Measurements from ENCODE around the gene RAB3C. TPM values are rescaled to one million over a fixed set of nuclear protein-coding genes. Genes with fewer than 3 reads are reported as not detected.

Gene RAB3C
- total RNA-seq, 1 donor from 2014 or later, result 0.45 TPM

- DNase-seq (ENCODE audit: low read depth), result no peak
- no peaks in the 10 kb centered on the region for H3K36me3 ChIP-seq (ENCODE audit: insufficient read depth, low read length)
- no peaks in the 10 kb centered on the region for H3K36me3 Mint-ChIP-seq (ENCODE audit: low read depth, unreplicated experiment)
- no peak overlapping the region for H3K4me3 Mint-ChIP-seq (ENCODE audit: unreplicated experiment)
- no peak for FAIRE-seq
- no peaks in the 10 kb centered on the region for H3K27me3 ChIP-seq (ENCODE audit: insufficient read depth, low read length)
- H3K4me1 ChIP-seq (ENCODE audit: insufficient read depth, low read length), result no peaks in the 10 kb centered on the region
- no peaks in the 10 kb centered on the region for H3K79me2 ChIP-seq (ENCODE audit: insufficient read depth, low read length)
- no peak overlapping the region for H3K27ac ChIP-seq (ENCODE audit: low read depth, low read length)
- peaks cover 4% of the 10 kb centered on the region for H3K9me3 Mint-ChIP-seq (ENCODE audit: unreplicated experiment)
- H3K9me3 ChIP-seq (ENCODE audit: insufficient read depth, low read depth, low read length), result no peaks in the 10 kb centered on the region
- H3K4me1 Mint-ChIP-seq (ENCODE audit: low read depth, unreplicated experiment), result no peaks in the 10 kb centered on the region
- no peak overlapping the region for H3K27ac Mint-ChIP-seq (ENCODE audit: unreplicated experiment)
- H3K9ac ChIP-seq (ENCODE audit: low read length), result no peak overlapping the region
- no peaks in the 10 kb centered on the region for H4K20me1 ChIP-seq (ENCODE audit: insufficient read depth, low read length)
- H3K4me2 ChIP-seq (ENCODE audit: low read length), result no peak overlapping the region
- no peak overlapping the region for H3K4me3 ChIP-seq (ENCODE audit: insufficient read depth, low read depth, low read length)
- no peaks in the 10 kb centered on the region for H3K27me3 Mint-ChIP-seq (ENCODE audit: low read depth, unreplicated experiment)
- H2AFZ ChIP-seq (ENCODE audit: low read depth, low read length), result no peak overlapping the region
- TF ChIP-seq EZH2 (IDR thresholded peaks at IDR 0.05; ENCODE audit: insufficient read depth, low read length) (no peak), CTCF (IDR thresholded peaks at IDR 0.05; ENCODE audit: insufficient read depth, low read depth, low read length) (no peak)
These were observed 128.0 kb downstream of the RAB3C start for GRCh38 chr5:58710871-58711270.

GRCh38 chr5:58711965-58712364 is 129.1 kb downstream of the RAB3C start:
- H3K9me3 Mint-ChIP-seq (ENCODE audit: unreplicated experiment), result peaks cover 4% of the 10 kb centered on the region
- no peaks in the 10 kb centered on the region for H3K27me3 ChIP-seq (ENCODE audit: insufficient read depth, low read length)
- no peak overlapping the region for H3K4me3 ChIP-seq (ENCODE audit: insufficient read depth, low read depth, low read length)
- H3K36me3 Mint-ChIP-seq (ENCODE audit: low read depth, unreplicated experiment), result no peaks in the 10 kb centered on the region
- DNase-seq (ENCODE audit: low read depth) (no peak), FAIRE-seq (no peak)
- no peaks in the 10 kb centered on the region for H3K4me1 Mint-ChIP-seq (ENCODE audit: low read depth, unreplicated experiment)
- H3K9me3 ChIP-seq (ENCODE audit: insufficient read depth, low read depth, low read length), result no peaks in the 10 kb centered on the region
- H3K27ac Mint-ChIP-seq (ENCODE audit: unreplicated experiment), result no peak overlapping the region
- H2AFZ ChIP-seq (ENCODE audit: low read depth, low read length), result no peak overlapping the region
- no peak overlapping the region for H3K4me3 Mint-ChIP-seq (ENCODE audit: unreplicated experiment)
- H3K27me3 Mint-ChIP-seq (ENCODE audit: low read depth, unreplicated experiment), result no peaks in the 10 kb centered on the region
- H3K4me2 ChIP-seq (ENCODE audit: low read length), result no peak overlapping the region
- H3K27ac ChIP-seq (ENCODE audit: low read depth, low read length), result no peak overlapping the region
- no peaks in the 10 kb centered on the region for H4K20me1 ChIP-seq (ENCODE audit: insufficient read depth, low read length)
- no peaks in the 10 kb centered on the region for H3K36me3 ChIP-seq (ENCODE audit: insufficient read depth, low read length)
- no peaks in the 10 kb centered on the region for H3K79me2 ChIP-seq (ENCODE audit: insufficient read depth, low read length)
- TF ChIP-seq CTCF (IDR thresholded peaks at IDR 0.05; ENCODE audit: insufficient read depth, low read depth, low read length), result no peak
- TF ChIP-seq EZH2 (IDR thresholded peaks at IDR 0.05; ENCODE audit: insufficient read depth, low read length), result no peak
- H3K9ac ChIP-seq (ENCODE audit: low read length), result no peak overlapping the region
- no peaks in the 10 kb centered on the region for H3K4me1 ChIP-seq (ENCODE audit: insufficient read depth, low read length)

GRCh38 chr5:58714046-58714445 is 131.2 kb downstream of the RAB3C start:
- H3K9ac ChIP-seq (ENCODE audit: low read length), result no peak overlapping the region
- Mint-ChIP-seq H3K36me3 (ENCODE audit: low read depth, unreplicated experiment) (no peaks in the 10 kb centered on the region), H3K27ac (ENCODE audit: unreplicated experiment) (no peak overlapping the region), H3K4me3 (ENCODE audit: unreplicated experiment) (no peak overlapping the region), H3K4me1 (ENCODE audit: low read depth, unreplicated experiment) (no peaks in the 10 kb centered on the region), H3K9me3 (ENCODE audit: unreplicated experiment) (peaks cover 4% of the 10 kb centered on the region), H3K27me3 (ENCODE audit: low read depth, unreplicated experiment) (peaks cover 4% of the 10 kb centered on the region)
- TF ChIP-seq CTCF (IDR thresholded peaks at IDR 0.05; ENCODE audit: insufficient read depth, low read depth, low read length) (no peak), EZH2 (IDR thresholded peaks at IDR 0.05; ENCODE audit: insufficient read depth, low read length) (no peak)
- H4K20me1 ChIP-seq (ENCODE audit: insufficient read depth, low read length), result no peaks in the 10 kb centered on the region
- no peak overlapping the region for H3K4me3 ChIP-seq (ENCODE audit: insufficient read depth, low read depth, low read length)
- no peaks in the 10 kb centered on the region for H3K4me1 ChIP-seq (ENCODE audit: insufficient read depth, low read length)
- no peak overlapping the region for H3K4me2 ChIP-seq (ENCODE audit: low read length)
- no peak overlapping the region for H3K27ac ChIP-seq (ENCODE audit: low read depth, low read length)
- no peaks in the 10 kb centered on the region for H3K36me3 ChIP-seq (ENCODE audit: insufficient read depth, low read length)
- no peak overlapping the region for H2AFZ ChIP-seq (ENCODE audit: low read depth, low read length)
- no peaks in the 10 kb centered on the region for H3K79me2 ChIP-seq (ENCODE audit: insufficient read depth, low read length)
- no peaks in the 10 kb centered on the region for H3K27me3 ChIP-seq (ENCODE audit: insufficient read depth, low read length)
- DNase-seq (ENCODE audit: low read depth), result no peak
- FAIRE-seq, result no peak
- H3K9me3 ChIP-seq (ENCODE audit: insufficient read depth, low read depth, low read length), result no peaks in the 10 kb centered on the region
